NCI-H2171 (cell line): ENCODE measurements around the gene ALPK3.

ENCODE experiments used
- DNase-seq: peaks from one replicate; lab custom pipeline; 2025; lab: John Stamatoyannopoulos, UW

The ALPK3 gene

GRCh38 chr15:84922530-84922929, 105.4 kb downstream of the ALPK3 start:
- no peak for DNase-seq
